H1 (cell line): Measurements from ENCODE around the gene RHOBTB3. TPM values are rescaled to one million over a fixed set of nuclear protein-coding genes. Genes with fewer than 3 reads are reported as not detected.

Experiments
- BRCA1 ChIP-seq: IDR thresholded peaks from 2 replicates; pipeline ENCODE4 v1.6.1; 2012; ENCODE audit warnings: low read depth, low read length, improper control_type of control experiment
- CTBP2 ChIP-seq: IDR thresholded peaks from 2 replicates; pipeline ENCODE4 v1.7.0; 2011; ENCODE audit warnings: borderline replicate concordance, mild to moderate bottlenecking, moderate library complexity, mixed read lengths, low read length; ENCODE audit not compliant: insufficient read depth, insufficient read length
- E2F6 ChIP-seq: IDR thresholded peaks from 2 replicates; pipeline ENCODE4 v1.6.1; 2012; ENCODE audit warnings: inconsistent platforms
- EGR1 ChIP-seq: IDR thresholded peaks from 2 replicates; pipeline ENCODE4 v1.6.1; 2011; ENCODE audit warnings: low read depth, low read length, borderline replicate concordance
- HDAC6 ChIP-seq: IDR thresholded peaks from one replicate; pipeline ENCODE4 v1.7.1; 2012; ENCODE audit warnings: low read depth, mild to moderate bottlenecking, inconsistent platforms, low read length, moderate library complexity
- MAX ChIP-seq: IDR thresholded peaks from 2 replicates; pipeline ENCODE4 v1.6.1; 2012; ENCODE audit warnings: inconsistent platforms
- POLR2A ChIP-seq, 2 experiments: IDR thresholded peaks; 1 replicate in 1 of 2; 2 replicates in 1 of 2; pipeline ENCODE4 v1.6.1; 2011; ENCODE audit warnings: low read depth in 2 of 2, low read length in 2 of 2, mild to moderate bottlenecking in 2 of 2; ENCODE audit errors: control extremely low read depth in 1 of 2
- SIN3A ChIP-seq, 2 experiments: IDR thresholded peaks in 1 of 2; conservative IDR thresholded peaks in 1 of 2; 2 replicates each; pipeline ENCODE4 v1.6.1; 2011 to 2012; ENCODE audit warnings: low read length in 2 of 2, improper control_type of control experiment in 1 of 2, low read depth in 1 of 2, mild to moderate bottlenecking in 1 of 2
- SIX5 ChIP-seq: IDR thresholded peaks from 2 replicates; pipeline ENCODE4 v1.6.1; 2011; ENCODE audit warnings: mild to moderate bottlenecking, low read depth, low read length
- polyA plus RNA-seq, 7 experiments: library from polyadenylated mRNA; depleted of rRNA in 3 of 7; stranded (reverse) in 5 of 7; unstranded in 2 of 7; fragments of >200 nt in 5 of 7; fragments of 200-250 nt in 2 of 7; gene quantifications; 1 replicate in 5 of 7; 2 replicates in 1 of 7; 4 replicates in 1 of 7; pipeline versions ENCODE4 v1.2.1 to v1.2.3, GENCODE V29; 2011 to 2013; ENCODE audit warnings: missing spikeins in 2 of 7, mixed read lengths in 2 of 7
- total RNA-seq: library from RNA; stranded (reverse); fragmentation: NEBNext Ultra II Directional; extraction: Animal tissue kit (Norgen Biotek cat#: 25700); gene quantifications from 2 replicates; pipeline ENCODE4 v1.2.1, GENCODE V29; 2021

RHOBTB3 gene
- total and polyA plus RNA-seq, 2 of the 8 experiments (the other 6 are each of a cell fraction or from before 2014, with no cell fraction given): 8.2 to 17.5 TPM

- TF ChIP-seq CTBP2 (no peak), SIX5 (no peak), EGR1 (no peak), E2F6 (no peak), HDAC6 (no peak), SIN3A (conservative IDR thresholded peaks at IDR 0.05 in 1 of 2, IDR thresholded peaks at IDR 0.05 in 1 of 2; ENCODE audit: low read depth in 1 of 2, low read length in 2 of 2) (no peak), POLR2A (IDR thresholded peaks at IDR 0.05; ENCODE audit: control extremely low read depth in 1 of 2, low read depth in 2 of 2, low read length in 2 of 2) (no peak), MAX (no peak), BRCA1 (no peak)
These were observed 77.0 kb downstream of the RHOBTB3 start (continued) for GRCh38 chr5:95808013-95808685.
